Hepatocyte (in vitro differentiated cells): Measurements from ENCODE around the gene COL4A2. TPM values are rescaled to one million over a fixed set of nuclear protein-coding genes. Genes with fewer than 3 reads are reported as not detected.

Experiments used
- DNase-seq: peaks from one replicate; pipeline ENCODE4 v3.0.0-alpha.2; 2016; ENCODE audit warnings: low spot score
- H2AFZ ChIP-seq: fragments of 200-600 bp; sonication (generic); 2 replicates; pipeline ENCODE4 v1.6.0; 2016; ENCODE audit warnings: antibody characterized with exemption, mild to moderate bottlenecking
- H3K27ac ChIP-seq: fragments of 200-600 bp; sonication (generic); 2 replicates; pipeline ENCODE4 v1.5.1; 2016; ENCODE audit warnings: mild to moderate bottlenecking
- H3K27me3 ChIP-seq: fragments of 200-600 bp; sonication (generic); 2 replicates; pipeline ENCODE4 v1.6.1; 2016
- H3K36me3 ChIP-seq: fragments of 200-600 bp; sonication (generic); replicated peaks from 2 replicates; pipeline ENCODE4 v1.5.1; 2016; ENCODE audit warnings: low read depth; ENCODE audit not compliant: insufficient read depth
- H3K4me1 ChIP-seq: fragments of 200-600 bp; sonication (generic); 2 replicates; pipeline ENCODE4 v1.5.1; 2016; ENCODE audit warnings: mild to moderate bottlenecking, moderate library complexity; ENCODE audit not compliant: insufficient read depth
- H3K4me2 ChIP-seq: fragments of 200-600 bp; sonication (generic); 2 replicates; pipeline ENCODE4 v1.6.0; 2016
- H3K4me3 ChIP-seq: fragments of 200-600 bp; sonication (generic); 2 replicates; pipeline ENCODE4 v1.5.1; 2016; ENCODE audit warnings: mild to moderate bottlenecking
- H3K79me2 ChIP-seq: fragments of 200-600 bp; sonication (generic); 2 replicates; pipeline ENCODE4 v1.6.0; 2017; ENCODE audit warnings: mild to moderate bottlenecking
- H3K9me2 ChIP-seq: fragments of 200-600 bp; sonication (generic); replicated peaks from 2 replicates; pipeline ENCODE4 v1.6.0; 2017; ENCODE audit warnings: mild to moderate bottlenecking; ENCODE audit not compliant: insufficient read depth
- H3K9me3 ChIP-seq: fragments of 200-600 bp; sonication (generic); 2 replicates; pipeline ENCODE4 v1.5.1; 2016; ENCODE audit warnings: low read depth, mild to moderate bottlenecking
- H4K20me1 ChIP-seq: fragments of 200-600 bp; sonication (generic); 2 replicates; pipeline ENCODE4 v1.6.0; 2016; ENCODE audit warnings: mild to moderate bottlenecking; ENCODE audit not compliant: insufficient read depth, poor library complexity, severe bottlenecking
- CTCF ChIP-seq: fragments of 200-600 bp; sonication (generic); IDR thresholded peaks from 2 replicates; pipeline ENCODE4 v1.5.1; 2016; ENCODE audit warnings: antibody characterized with exemption, mild to moderate bottlenecking; ENCODE audit not compliant: poor library complexity
- EZH2 ChIP-seq: fragments of 200-600 bp; sonication (generic); IDR thresholded peaks from 2 replicates; pipeline ENCODE4 v1.6.1; 2016; ENCODE audit warnings: antibody characterized with exemption, mild to moderate bottlenecking, borderline replicate concordance
- EZH2phosphoT487 ChIP-seq: fragments of 200-600 bp; sonication (generic); IDR thresholded peaks from one replicate; pipeline ENCODE4 v1.6.1; 2018; ENCODE audit warnings: antibody characterized with exemption, mild to moderate bottlenecking, low read depth, moderate library complexity; ENCODE audit not compliant: unreplicated experiment, severe bottlenecking
- WGBS: methylation state at CpG from one replicate; pipeline ENCODE4 v1.1.6; 2016; ENCODE audit warnings: low lambda C conversion rate; ENCODE audit errors: missing lambda C conversion rate; 5-methylcytosine and 5-hydroxymethylcytosine counted together
- polyA plus RNA-seq: library from polyadenylated mRNA; unstranded; fragments of >200 nt; fragmentation: Nextera tagmentation; extraction: Ambion mirVana; gene quantifications from 2 replicates; pipeline ENCODE4 v1.2.1, GENCODE V29; 2016
- total RNA-seq: library from RNA; depleted of rRNA; stranded (reverse); fragments of >200 nt; gene quantifications from 2 replicates; pipeline ENCODE4 v1.2.3, GENCODE V29; 2014

COL4A2 gene
- total and polyA plus RNA-seq, 2 experiments from 2014 or later: 171 to 221 TPM

- no peaks in the 10 kb centered on the region for H3K36me3 ChIP-seq
- no peak overlapping the region for H3K4me3 ChIP-seq
- H3K27ac ChIP-seq: peak overlapping the region; percentile 50
- H2AFZ ChIP-seq: no peak overlapping the region
- H3K9me2 ChIP-seq: no peaks in the 10 kb centered on the region
- TF ChIP-seq EZH2phosphoT487: no peak
- no peak for TF ChIP-seq CTCF
- H3K9me3 ChIP-seq: peaks cover 7% of the 10 kb centered on the region
- H3K79me2 ChIP-seq: peaks cover 77% of the 10 kb centered on the region
- peaks cover 22% of the 10 kb centered on the region for H3K4me1 ChIP-seq
- no peaks in the 10 kb centered on the region for H3K27me3 ChIP-seq
- no peak for DNase-seq
- H4K20me1 ChIP-seq: no peaks in the 10 kb centered on the region
- WGBS: 50% methylated on average over 15 of the region's 15 CpGs
- peak overlapping the region; percentile 23 for H3K4me2 ChIP-seq
Observed at GRCh38 chr13:110540871-110541525, 233.9 kb downstream of the COL4A2 start.

DNA sequence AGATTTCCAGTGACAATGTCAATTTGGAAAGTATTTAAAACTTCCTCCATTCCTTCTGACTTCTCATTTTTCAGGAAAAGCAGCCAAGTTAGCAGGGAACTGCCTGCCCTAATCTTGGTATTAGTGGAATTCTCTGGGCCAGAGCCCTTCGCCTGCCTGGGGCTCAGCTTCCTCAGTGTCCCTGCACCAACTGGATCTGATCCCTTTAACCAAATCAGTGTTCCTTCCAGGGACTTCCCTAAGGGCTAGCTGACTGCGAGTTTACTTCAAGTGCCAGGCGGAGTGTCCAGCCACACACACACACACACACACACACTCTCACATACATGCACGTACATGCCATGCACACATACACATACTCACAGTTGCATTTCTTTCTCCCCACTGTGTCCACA, 234.4 kb downstream of the COL4A2 start:
- H2AFZ ChIP-seq: no peak overlapping the region
- no peaks in the 10 kb centered on the region for H3K9me2 ChIP-seq
- WGBS: 48% methylated on average over 4 of the region's 4 CpGs
- H3K27me3 ChIP-seq: no peaks in the 10 kb centered on the region
- no peaks in the 10 kb centered on the region for H3K36me3 ChIP-seq
- H3K27ac ChIP-seq: peak overlapping the region; percentile 50
- peak overlapping the region; percentile 23 for H3K4me2 ChIP-seq
- TF ChIP-seq EZH2phosphoT487 (no peak), CTCF (no peak), EZH2 (no peak)
- no peak for DNase-seq
- peaks cover 22% of the 10 kb centered on the region for H3K4me1 ChIP-seq
- H4K20me1 ChIP-seq: no peaks in the 10 kb centered on the region
- peaks cover 77% of the 10 kb centered on the region for H3K79me2 ChIP-seq
- peaks cover 7% of the 10 kb centered on the region for H3K9me3 ChIP-seq
- H3K4me3 ChIP-seq: no peak overlapping the region

- Histone ChIP-seq H3K4me3 (no peak overlapping the region), H2AFZ (no peak overlapping the region), H3K27ac (no peak overlapping the region), H3K36me3 (no peaks in the 10 kb centered on the region), H3K4me2 (no peak overlapping the region), H3K9me2 (no peaks in the 10 kb centered on the region), H3K9me3 (peaks cover 7% of the 10 kb centered on the region), H3K4me1 (peaks cover 22% of the 10 kb centered on the region), H3K27me3 (no peaks in the 10 kb centered on the region), H4K20me1 (no peaks in the 10 kb centered on the region), H3K79me2 (peaks cover 75% of the 10 kb centered on the region)
- 66% methylated on average over 6 of the region's 6 CpGs for WGBS
- no peak for TF ChIP-seq CTCF
- no peak for TF ChIP-seq EZH2phosphoT487
- TF ChIP-seq EZH2: no peak
- DNase-seq: no peak
Observed at GRCh38 chr13:110542169-110542796, 235.2 kb downstream of the COL4A2 start.
